Testis (tissue), 3 donors: ENCODE results near the gene DPP10. TPM values are rescaled to one million over a fixed set of nuclear protein-coding genes. Genes with fewer than 3 reads are reported as not detected.

ENCODE experiments used
- DNase-seq: peaks from one replicate; pipeline ENCODE4 v3.0.0-alpha.2; 2019
- H3K27ac ChIP-seq, 2 donors: fragments of 200-600 bp; sonication (generic); one replicate each; pipeline ENCODE4 v1.5.1; 2019
- H3K27me3 ChIP-seq: fragments of 200-600 bp; sonication (generic); one replicate; pipeline ENCODE4 v1.5.1; 2019
- H3K36me3 ChIP-seq: fragments of 200-600 bp; sonication (generic); one replicate; pipeline ENCODE4 v1.5.1; 2017; ENCODE audit warnings: low read depth; ENCODE audit errors: missing control alignments
- H3K4me1 ChIP-seq: fragments of 200-600 bp; sonication (generic); one replicate; pipeline ENCODE4 v1.5.1; 2019
- H3K4me3 ChIP-seq, 2 donors: fragments of 200-600 bp; sonication (generic); one replicate each; pipeline ENCODE4 v1.5.1; 2017 to 2019
- H3K9me3 ChIP-seq: fragments of 200-600 bp; sonication (generic); one replicate; pipeline ENCODE4 v1.5.1; 2017
- CTCF ChIP-seq, 3 experiments: fragments of 450-650 bp in 2 of 3; fragments of 200-600 bp in 1 of 3; sonication (generic) in 1 of 3; IDR thresholded peaks; one replicate each; pipeline ENCODE4 v1.5.1; 2016 to 2019; ENCODE audit warnings: antibody characterized with exemption in 3 of 3, mild to moderate bottlenecking in 2 of 3, moderate library complexity in 1 of 3
- POLR2A ChIP-seq: fragments of 450-650 bp; IDR thresholded peaks from one replicate; pipeline ENCODE4 v1.6.1; 2017; ENCODE audit warnings: antibody characterized with exemption, mild to moderate bottlenecking, moderate library complexity
- WGBS, 2 donors: methylation state at CpG; one replicate each; pipeline ENCODE4 v1.1.5; 2018; 5-methylcytosine and 5-hydroxymethylcytosine counted together
- intact Hi-C: fragments of 100-400 bp; cut with DNase I; formaldehyde crosslinking; loops from one replicate; pipeline ENCODE4 v1.15.1; 2023; ENCODE audit warnings: low total_unique reads
- polyA plus RNA-seq: library from polyadenylated mRNA; stranded (reverse); fragments of 350-450 nt; fragmentation: Illumina TruSeq; extraction: RNeasy Lipid Tissue Mini Kit (QIAGEN cat#74804); gene quantifications from one replicate; pipeline ENCODE4 v1.2.3, GENCODE V29; 2014; ENCODE audit warnings: low read depth, low replicate concordance; ENCODE audit not compliant: insufficient read depth
- total RNA-seq, 2 donors: library from RNA; depleted of rRNA; stranded (reverse); fragments of >200 nt; gene quantifications; one replicate each; pipeline ENCODE4 v1.2.3, GENCODE V29; 2016

The DPP10 gene
- total and polyA plus RNA-seq, 3 donors from 2014 or later: 1.7 to 6.7 (median 6.7) TPM

DNA sequence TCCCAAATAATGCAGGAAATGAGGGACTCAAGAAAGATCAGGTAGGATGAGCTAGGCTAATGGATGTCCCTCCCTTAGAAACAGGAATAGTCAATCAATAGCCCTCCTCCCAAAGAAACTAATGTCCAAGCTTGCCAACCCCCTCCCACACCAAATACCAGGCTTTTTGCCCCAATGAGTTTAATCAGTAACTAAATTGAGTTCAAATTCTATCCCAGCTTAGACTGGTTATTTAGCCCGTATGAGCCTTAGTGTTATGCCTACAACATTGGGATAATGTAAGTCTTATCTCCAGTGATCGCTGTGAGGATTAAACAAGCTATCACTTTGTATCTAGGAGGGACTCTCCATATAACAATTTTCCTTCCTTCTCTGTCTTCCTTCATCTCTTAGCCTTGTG lies 310.7 kb downstream of the DPP10 start:
- WGBS, 2 donors: 85 to 93% methylated on average over 2 of the region's 2 CpGs
- no peak overlapping the region for H3K27ac ChIP-seq

DNA sequence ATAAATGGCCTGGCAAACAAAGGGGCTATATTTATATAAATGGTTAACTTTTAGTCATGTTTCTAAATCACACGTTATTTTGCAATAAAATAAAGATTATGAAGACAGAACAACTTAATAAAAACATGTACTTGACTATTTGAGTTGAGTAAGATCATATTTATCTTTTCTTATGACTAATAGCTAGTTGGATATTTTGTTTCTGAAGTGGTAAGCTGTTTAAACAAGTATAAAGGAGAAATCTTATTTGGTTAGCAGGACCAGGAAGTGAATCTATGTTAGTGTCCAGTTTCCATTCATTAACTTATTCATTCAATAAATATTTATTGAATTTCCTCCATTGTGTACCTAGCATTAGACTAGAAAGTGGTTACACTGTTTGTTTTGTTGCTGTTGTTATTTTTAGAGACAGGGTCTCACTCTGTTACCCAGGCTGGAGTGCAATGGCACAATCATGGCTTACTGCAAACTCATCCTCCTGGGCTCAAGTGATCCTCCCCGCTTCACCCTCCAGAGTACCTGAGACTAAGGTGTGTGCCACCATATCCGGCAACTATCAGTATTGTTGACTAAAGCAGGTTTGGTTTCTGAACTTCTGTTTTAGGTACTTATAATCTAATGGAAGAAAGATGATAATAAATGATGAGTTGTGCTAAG lies 312.6 kb downstream of the DPP10 start:
- no peaks in the 10 kb centered on the region for H3K27me3 ChIP-seq
- TF ChIP-seq POLR2A (no peak), CTCF (IDR thresholded peaks at IDR 0.05) (no peak)
- no peak for DNase-seq
- H3K4me3 ChIP-seq: no peak overlapping the region
- no peaks in the 10 kb centered on the region for H3K4me1 ChIP-seq
- H3K9me3 ChIP-seq: no peaks in the 10 kb centered on the region
- intact Hi-C loops: no loop called here
- no peaks in the 10 kb centered on the region for H3K36me3 ChIP-seq
- WGBS, 2 donors: 74 to 76% methylated on average over 3 of the region's 3 CpGs
- H3K27ac ChIP-seq: no peak overlapping the region

More for the DNA sequence above, 310.7 kb downstream of the DPP10 start:
- intact Hi-C loops: no loop called here
- DNase-seq: no peak
- Histone ChIP-seq H3K27me3 (no peaks in the 10 kb centered on the region), H3K9me3 (no peaks in the 10 kb centered on the region), H3K4me1 (no peaks in the 10 kb centered on the region), H3K36me3 (no peaks in the 10 kb centered on the region), H3K4me3 (no peak overlapping the region)
- no peak for TF ChIP-seq CTCF (IDR thresholded peaks at IDR 0.05)
- TF ChIP-seq POLR2A: no peak

DNA sequence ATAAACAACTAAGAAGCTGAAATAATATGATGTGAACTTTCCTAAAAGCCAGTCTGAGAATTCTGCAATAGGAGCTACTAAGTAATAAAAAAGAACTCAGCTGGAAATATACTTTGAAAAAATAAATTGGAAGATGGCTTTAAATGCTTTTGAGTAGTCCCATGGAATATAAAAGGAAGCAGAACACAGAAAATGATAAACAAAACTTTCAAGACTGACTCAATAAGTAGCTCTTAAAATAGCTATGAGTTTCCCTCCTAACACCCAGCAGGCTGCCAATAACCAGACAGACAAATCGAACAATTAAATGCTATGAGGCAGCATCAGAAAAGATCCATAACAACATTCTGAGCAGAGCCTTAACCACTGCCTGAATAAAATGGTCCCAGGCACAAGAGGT lies 319.9 kb downstream of the DPP10 start:
- no peaks in the 10 kb centered on the region for H3K4me1 ChIP-seq
- TF ChIP-seq POLR2A (no peak), CTCF (IDR thresholded peaks at IDR 0.05) (no peak)
- no peaks in the 10 kb centered on the region for H3K36me3 ChIP-seq
- H3K27me3 ChIP-seq: no peaks in the 10 kb centered on the region
- WGBS, 2 donors: 74 to 85% methylated on average over 1 of the region's 1 CpG
- intact Hi-C loops: no loop called here
- H3K27ac ChIP-seq: no peak overlapping the region
- no peak overlapping the region for H3K4me3 ChIP-seq
- no peak for DNase-seq
- no peaks in the 10 kb centered on the region for H3K9me3 ChIP-seq

DNA sequence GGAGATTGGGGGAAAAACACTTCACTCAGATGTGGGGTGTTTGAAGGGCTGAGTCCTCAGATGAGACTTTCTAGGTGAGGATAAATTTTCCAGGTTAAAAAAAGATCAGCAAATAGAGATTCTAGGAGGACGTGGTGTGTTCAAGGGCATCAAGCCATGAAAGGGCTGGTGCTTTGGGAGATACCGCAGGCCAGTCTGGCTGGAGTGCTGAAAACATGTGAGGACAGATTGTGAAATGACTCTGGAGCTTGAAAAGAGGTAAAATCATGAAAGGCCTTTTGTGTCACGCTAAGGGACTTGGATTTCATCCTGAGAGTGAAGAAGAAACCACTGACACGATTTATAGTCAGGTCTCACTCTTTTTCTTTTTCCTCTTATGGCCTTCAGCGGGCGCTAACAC lies 320.5 kb downstream of the DPP10 start:
- intact Hi-C loops: no loop called here
- no peaks in the 10 kb centered on the region for H3K36me3 ChIP-seq
- H3K27ac ChIP-seq: no peak overlapping the region
- no peaks in the 10 kb centered on the region for H3K27me3 ChIP-seq
- no peak for DNase-seq
- H3K4me1 ChIP-seq: no peaks in the 10 kb centered on the region
- no peaks in the 10 kb centered on the region for H3K9me3 ChIP-seq
- 67 to 77% methylated on average over 6 of the region's 6 CpGs for WGBS, 2 donors
- H3K4me3 ChIP-seq: no peak overlapping the region
- TF ChIP-seq CTCF (IDR thresholded peaks at IDR 0.05) (no peak), POLR2A (no peak)

- Histone ChIP-seq H3K27me3 (no peaks in the 10 kb centered on the region), H3K27ac (no peak overlapping the region), H3K4me1 (no peaks in the 10 kb centered on the region), H3K9me3 (no peaks in the 10 kb centered on the region), H3K36me3 (no peaks in the 10 kb centered on the region), H3K4me3 (no peak overlapping the region)
- intact Hi-C loops: no loop called here
- WGBS, 2 donors: 50 to 55% methylated on average over 4 of the region's 4 CpGs
- TF ChIP-seq CTCF (IDR thresholded peaks at IDR 0.05) (no peak), POLR2A (no peak)
- no peak for DNase-seq
Observed at GRCh38 chr2:114769110-114769509, 326.7 kb downstream of the DPP10 start.
